ENCODE results near the gene MKS1.

GRCh38 chr17:58195518-58196123 lies 23.4 kb downstream of the MKS1 start:
- TF ChIP-seq ESRRA (IDR thresholded peaks at IDR 0.05; ENCODE audit: low read length) (no peak), DPF2 (IDR thresholded peaks at IDR 0.05) (no peak), REST (IDR thresholded peaks at IDR 0.05; ENCODE audit: low read depth, low read length) (no peak), SREBF1 (IDR thresholded peaks at IDR 0.05; ENCODE audit: low read length) (no peak), CTCF (IDR thresholded peaks at IDR 0.05 in 2 of 3, conservative IDR thresholded peaks at IDR 0.05 in 1 of 3; ENCODE audit: control insufficient read depth in 2 of 3, extremely low read depth in 1 of 3, insufficient read depth in 1 of 3, low read depth in 3 of 3, low read length in 3 of 3) (no peak), POLR2A (IDR thresholded peaks at IDR 0.05; ENCODE audit: low read depth, low read length) (no peak)

All from GM12878 (cell line).